NCI-H2227 (cell line): ENCODE results near the gene PCDHGB3.
A peak's percentile ranks its signal among the peaks of the same experiment; 100 is the strongest.

Experiments used
- DNase-seq: peaks from one replicate; lab custom pipeline; 2025; ENCODE audit not compliant: unreplicated experiment; lab: John Stamatoyannopoulos, UW

The PCDHGB3 gene

DNA sequence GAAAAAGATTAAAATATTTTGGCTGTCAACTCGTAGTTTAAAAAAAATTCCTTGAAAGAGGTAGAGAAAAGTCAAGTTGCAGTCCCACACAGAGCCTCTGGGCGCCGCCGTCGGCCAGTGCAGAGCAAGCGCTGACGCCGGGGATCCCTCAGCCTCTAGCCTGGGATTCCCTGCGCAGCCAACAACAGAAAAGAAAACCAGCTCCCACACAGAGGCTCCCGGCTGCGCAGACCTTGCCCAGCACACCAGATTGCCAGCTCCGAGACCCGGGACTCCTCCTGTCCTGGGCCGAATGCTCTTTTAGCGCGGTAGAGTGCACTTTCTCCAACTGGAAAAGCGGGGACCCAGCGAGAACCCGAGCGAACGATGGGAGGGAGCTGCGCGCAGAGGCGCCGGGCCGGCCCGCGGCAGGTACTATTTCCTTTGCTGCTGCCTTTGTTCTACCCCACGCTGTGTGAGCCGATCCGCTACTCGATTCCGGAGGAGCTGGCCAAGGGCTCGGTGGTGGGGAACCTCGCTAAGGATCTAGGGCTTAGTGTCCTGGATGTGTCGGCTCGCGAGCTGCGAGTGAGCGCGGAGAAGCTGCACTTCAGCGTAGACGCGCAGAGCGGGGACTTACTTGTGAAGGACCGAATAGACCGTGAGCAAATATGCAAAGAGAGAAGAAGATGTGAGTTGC lies 47.6 kb downstream of the PCDHGB3 start, which contains the start of gene PCDHGB7:
Gene PCDHGB7 (plus strand): TSS at position 184 of the 679 bp plus-strand sequence. CDS start 183 bp downstream, at position 367.
- DNase-seq, result peak; percentile 0

DNA sequence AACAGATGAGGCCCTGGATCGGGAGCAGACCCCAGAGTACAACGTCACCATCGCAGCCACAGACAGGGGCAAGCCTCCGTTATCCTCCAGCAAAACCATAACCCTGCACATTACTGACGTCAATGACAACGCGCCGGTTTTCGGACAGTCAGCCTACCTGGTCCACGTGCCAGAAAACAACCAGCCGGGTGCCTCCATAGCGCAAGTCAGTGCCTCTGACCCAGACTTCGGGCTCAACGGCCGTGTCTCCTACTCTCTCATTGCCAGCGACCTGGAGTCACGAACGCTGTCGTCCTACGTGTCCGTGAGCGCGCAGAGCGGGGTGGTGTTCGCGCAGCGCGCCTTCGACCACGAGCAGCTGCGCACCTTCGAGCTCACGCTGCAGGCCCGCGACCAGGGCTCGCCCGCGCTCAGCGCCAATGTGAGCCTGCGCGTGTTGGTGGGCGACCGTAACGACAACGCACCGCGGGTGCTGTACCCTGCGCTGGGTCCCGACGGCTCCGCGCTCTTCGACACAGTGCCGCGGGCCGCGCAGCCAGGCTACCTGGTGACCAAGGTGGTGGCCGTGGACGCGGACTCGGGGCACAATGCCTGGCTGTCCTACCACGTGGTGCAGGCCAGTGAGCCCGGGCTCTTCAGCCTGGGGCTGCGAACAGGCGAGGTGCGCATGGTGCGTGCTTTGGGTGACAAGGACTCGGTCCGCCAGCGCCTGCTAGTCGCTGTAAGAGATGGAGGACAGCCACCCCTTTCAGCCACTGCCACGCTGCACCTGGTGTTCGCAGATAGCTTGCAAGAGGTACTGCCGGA lies 49.2 kb downstream of the PCDHGB3 start:
- no peak for DNase-seq

DNA sequence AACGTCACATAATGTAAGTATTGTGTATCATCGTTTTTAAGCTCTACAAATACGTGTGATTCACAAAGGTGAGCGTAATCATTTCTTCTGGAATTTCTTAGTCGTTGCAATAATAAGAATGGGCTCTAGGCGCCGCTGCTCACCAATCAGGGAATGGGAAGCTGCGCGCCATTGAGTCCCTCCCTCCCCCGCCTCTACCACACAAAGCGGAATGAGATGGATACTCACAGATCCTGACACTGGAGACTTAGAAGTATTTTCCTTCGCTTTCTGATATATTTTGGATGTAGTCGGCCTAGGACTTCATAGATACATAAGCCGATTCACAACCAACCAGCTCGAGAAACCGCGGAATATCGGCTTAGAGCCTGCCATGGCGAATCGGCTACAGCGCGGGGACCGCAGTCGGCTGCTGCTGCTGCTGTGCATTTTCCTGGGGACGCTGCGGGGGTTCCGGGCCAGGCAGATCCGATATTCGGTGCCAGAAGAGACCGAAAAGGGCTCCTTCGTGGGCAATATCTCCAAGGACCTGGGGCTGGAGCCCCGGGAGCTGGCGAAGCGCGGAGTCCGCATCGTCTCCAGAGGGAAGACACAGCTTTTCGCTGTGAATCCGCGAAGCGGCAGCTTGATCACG lies 50.9 kb downstream of the PCDHGB3 start, which contains the start of gene PCDHGA11:
Gene PCDHGA11 (plus strand): TSS at position 197 of the 634 bp plus-strand sequence. CDS start 177 bp downstream, at position 374.
- peak; percentile 24 for DNase-seq

- DNase-seq, result no peak
Observed at GRCh38 chr5:141421489-141421855, 51.4 kb downstream of the PCDHGB3 start.
